HL-60/S4 treated with retinoic acid at 250 ng/mL for 4 days and 3 days (cell line): Measurements from ENCODE around the gene C22orf23.
"Not testable (repeated sequence)": the region's sequence is repeated elsewhere in the genome, so short reads cannot be mapped to it uniquely, and the experiment has no call there.

Experiments used
- in situ Hi-C: fragments of 300-500 bp; cut with MboI; formaldehyde crosslinking; loops from 2 replicates; pipeline ENCODE4 v1.7.0; 2022; ENCODE audit warnings: low sequenced_read_pairs

C22orf23 gene

GRCh38 chr22:37957232-37957631, 3.8 kb upstream of the C22orf23 start:
- in situ Hi-C loops, result no loop called here

GRCh38 chr22:37955825-37956397, 2.5 kb upstream of the C22orf23 start:
- in situ Hi-C loops, result not testable (repeated sequence)

GRCh38 chr22:37954686-37955085, 1.3 kb upstream of the C22orf23 start:
- in situ Hi-C loops, result no loop called here

- in situ Hi-C loops, result no loop called here
These were observed 352 bp downstream of the C22orf23 start for GRCh38 chr22:37953062-37953436.

GRCh38 chr22:37952629-37953028, 772 bp downstream of the C22orf23 start:
- in situ Hi-C loops, result not testable (repeated sequence)

- in situ Hi-C loops, result no loop called here
These were observed 2.1 kb downstream of the C22orf23 start for GRCh38 chr22:37951305-37951704.

DNA sequence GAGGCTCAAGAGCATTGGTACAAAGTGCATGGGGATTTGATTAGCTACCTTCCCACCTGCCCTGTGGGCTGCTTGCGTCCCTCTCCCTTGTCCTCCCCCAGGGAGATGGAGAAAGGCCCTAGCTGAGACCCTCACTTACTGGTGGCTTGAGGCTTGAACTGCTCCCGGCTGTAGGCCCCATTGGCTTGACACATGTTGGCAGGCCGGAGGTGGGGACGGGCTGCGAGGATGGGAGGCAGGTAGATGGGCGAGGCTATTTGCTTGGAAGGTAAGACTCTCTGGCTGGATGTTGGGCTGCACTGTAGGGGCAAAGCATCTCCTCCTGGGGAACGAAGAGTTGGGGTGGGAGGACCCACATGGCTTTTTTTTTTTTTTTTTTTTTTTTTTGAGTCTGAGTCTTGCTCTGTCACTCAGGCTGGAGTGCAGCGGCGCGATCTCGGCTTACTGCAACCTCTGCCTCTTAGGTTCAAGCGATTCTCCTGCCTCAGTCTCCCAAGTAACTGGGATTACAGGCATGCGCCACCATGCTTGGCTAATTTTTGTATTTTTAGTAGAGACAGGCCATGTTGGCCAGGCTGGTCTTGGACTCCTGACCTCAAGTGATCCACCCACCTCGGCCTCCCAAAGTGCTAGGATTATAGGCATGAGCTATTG, 6.1 kb downstream of the C22orf23 start:
- in situ Hi-C loops, result not testable (repeated sequence)

GRCh38 chr22:37944423-37944822, 9.0 kb downstream of the C22orf23 start:
- in situ Hi-C loops, result not testable (repeated sequence)

DNA sequence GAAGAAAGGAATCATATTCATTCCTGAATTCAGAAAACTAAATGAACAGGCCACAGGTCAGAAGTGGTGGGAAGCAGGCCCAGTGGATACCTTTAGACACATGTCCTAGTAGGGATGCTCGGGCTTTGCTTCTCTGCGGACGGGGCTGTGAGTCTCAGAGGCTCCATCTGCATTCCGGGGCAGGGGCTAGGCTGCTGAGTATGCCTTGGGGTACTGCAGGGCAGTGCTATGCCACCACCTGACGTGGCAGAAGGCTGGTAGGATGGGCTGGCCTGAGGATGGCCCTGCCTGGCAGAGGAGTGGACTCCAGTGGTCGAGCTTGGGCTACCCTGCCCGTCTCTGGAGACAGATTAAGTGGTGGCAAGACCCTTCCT, 9.6 kb downstream of the C22orf23 start:
- in situ Hi-C loops, result no loop called here

GRCh38 chr22:37943136-37943824, 10.1 kb downstream of the C22orf23 start:
- in situ Hi-C loops, result no loop called here

DNA sequence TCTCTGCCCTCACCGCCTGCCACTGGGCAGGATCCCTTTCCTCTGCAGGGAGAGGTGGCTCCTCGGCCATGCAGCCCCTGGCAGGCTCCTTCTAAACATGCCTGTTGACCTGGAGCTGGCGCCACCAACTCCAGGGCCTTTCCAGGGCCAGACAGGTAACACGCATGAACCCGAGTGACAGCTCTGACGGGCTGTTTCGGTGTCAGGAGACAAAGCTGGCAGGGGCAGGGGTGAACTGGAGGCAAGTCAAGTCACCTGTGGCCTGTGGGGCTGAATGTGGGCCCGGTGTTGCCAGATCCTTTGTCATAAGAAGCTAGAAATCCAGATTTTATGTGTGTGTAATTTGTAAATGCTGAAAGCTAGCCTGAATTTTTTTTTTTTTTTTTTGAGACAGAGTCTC, 11.3 kb downstream of the C22orf23 start:
- in situ Hi-C loops, result no loop called here

DNA sequence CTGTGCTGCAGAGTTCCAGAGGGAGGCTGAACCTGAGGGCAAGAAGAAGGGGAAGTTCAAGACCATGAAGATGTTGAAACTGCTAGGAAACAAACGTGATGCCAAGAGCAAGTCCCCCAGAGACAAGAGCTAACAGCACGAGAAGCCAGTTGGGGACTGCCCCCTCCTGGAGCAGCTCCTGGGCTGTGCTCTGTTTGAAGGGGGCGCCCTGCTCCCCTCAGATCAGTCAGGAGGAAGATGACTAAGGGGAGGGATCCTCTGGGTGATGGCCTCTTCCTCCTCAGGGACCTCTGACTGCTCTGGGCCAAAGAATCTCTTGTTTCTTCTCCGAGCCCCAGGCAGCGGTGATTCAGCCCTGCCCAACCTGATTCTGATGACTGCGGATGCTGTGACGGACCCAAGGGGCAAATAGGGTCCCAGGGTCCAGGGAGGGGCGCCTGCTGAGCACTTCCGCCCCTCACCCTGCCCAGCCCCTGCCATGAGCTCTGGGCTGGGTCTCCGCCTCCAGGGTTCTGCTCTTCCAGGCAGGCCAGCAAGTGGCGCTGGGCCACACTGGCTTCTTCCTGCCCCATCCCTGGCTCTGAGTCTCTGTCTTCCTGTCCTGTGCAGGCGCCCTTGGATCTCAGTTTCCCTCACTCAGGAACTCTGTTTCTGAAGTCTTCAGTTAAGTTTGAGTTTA, 12.6 kb downstream of the C22orf23 start:
- in situ Hi-C loops, result no loop called here

DNA sequence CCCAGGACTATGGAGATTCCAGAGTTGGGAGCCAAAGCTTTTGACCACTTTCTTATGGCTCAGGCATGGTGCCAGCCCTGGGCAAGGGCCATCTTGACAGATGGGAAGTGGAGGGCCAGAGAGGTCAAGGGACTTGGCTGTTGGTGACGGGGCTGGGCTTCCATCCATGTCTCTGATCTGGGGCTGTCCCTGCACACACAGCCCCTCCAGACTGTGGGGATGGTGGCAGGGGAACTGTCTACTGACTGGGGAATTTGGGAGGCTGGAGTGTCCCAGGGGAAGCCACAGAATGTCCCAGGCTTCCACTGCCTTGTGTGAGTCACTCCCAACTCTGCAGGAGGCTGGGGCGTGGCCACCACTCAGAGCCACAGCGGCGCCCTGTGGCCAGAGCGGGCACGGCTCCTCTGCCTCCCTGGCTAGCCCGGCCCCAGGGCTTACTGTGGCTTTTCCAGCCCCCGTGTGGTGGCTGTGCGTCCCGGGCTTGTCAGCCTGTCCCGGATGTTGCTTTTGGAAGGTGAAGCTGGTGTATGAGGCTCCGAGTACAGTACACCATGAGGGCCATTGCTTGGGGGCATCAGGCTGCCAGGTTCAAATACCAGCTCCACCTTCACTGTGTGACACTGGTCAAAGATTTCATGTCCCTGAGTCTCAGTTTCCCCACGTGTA, 19.6 kb downstream of the C22orf23 start:
- in situ Hi-C loops, result no loop called here

DNA sequence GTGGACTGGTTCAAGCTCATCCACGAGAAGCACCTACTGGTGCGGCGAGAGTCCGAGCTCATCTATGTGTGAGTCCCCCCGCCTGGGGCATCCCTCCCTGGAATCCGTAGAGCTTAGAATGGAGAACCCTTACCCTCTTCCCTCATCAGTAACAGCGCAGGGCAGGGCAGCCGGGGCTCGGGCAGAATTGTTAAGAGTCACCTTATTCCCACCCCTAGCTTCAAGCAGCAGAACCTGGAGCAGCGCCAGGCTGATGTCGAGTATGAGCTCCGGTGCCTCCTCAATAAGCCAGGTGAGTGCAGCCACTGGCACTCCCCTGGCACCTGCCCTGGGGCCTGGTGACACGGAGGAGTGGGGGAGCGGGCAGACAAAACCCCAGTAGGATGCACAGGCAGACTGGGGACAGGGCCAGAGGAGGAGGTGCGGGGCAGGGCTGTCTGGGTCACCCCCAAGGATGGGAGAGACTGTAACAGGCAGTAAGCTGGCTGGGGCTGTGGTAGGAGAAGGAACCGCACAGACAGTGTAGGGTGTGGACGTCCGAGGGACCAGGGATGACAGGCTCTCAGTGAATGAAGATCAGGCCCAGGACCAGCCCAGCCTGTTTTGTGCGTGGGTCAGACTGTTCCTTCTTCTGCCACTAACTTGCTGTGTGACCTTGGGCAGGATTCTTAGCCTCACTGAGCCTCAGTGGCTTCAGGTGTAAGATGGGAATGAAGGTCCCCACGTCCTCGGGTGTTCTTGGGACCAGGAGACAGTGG, 20.4 kb downstream of the C22orf23 start:
- in situ Hi-C loops, result no loop called here

- in situ Hi-C loops, result no loop called here
These were observed 21.0 kb downstream of the C22orf23 start for GRCh38 chr22:37932401-37932800.

- in situ Hi-C loops, result no loop called here
These were observed 21.5 kb downstream of the C22orf23 start for GRCh38 chr22:37931893-37932389.

GRCh38 chr22:37930952-37931440, 22.4 kb downstream of the C22orf23 start:
- in situ Hi-C loops, result no loop called here

GRCh38 chr22:37930270-37930951, 23.0 kb downstream of the C22orf23 start:
- in situ Hi-C loops, result no loop called here

DNA sequence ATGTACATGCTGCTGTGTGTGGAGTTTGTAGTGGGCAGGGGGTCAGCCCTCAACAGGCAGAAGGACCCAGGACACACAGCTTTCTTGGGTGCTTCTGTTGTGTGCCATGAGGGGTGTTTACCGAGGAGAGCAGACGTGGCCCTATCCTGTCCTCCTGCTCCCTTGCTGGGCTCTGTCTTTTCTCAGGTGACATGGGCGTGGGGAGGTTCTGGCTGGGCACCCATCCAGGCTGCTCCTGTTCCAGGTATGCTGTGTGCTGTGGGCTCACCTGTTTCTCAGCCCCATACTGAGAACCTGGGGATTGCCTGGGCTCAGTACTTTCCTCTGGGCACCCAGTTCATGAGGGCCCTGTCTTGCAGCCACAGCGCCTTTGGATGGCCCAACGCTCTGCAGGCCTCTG, 24.0 kb downstream of the C22orf23 start:
- in situ Hi-C loops, result no loop called here

DNA sequence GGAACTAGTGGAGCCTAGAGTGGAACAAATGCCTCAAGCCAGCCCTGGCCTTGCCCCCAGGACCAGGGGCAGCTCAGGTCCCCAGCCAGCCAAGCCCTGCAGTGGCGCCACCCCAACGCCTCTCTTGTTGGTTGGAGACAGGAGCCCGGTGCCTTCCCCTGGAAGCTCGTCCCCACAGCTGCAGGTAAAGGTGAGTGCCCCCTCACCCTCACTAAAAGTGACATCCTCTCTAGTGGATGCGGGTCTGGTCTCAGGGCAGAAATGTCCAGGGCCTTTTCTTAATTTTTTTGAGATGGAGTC, 25.8 kb downstream of the C22orf23 start:
- in situ Hi-C loops, result no loop called here
